ENCODE results near the gene PRDM16.

DNA sequence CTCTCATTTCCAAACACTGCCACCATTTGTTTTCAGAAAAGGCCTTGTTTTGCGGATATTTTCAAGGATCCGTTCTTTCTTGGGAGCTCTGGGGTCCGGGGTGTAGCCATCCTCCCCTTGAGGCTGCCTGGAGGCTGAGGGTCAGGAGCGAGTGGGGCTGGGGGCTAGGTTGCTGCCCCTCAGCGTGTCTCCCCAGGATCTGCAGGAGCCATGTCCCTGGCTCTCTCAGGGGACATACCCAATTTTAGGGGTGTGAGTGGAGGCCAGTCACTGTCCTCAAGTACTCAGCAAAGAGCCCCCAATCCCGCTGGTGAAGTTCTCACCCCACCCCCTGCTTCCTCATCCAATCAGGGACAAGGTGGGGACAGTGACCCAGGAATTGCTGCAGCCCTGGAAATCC lies 15.0 kb upstream of the PRDM16 start:
- TF ChIP-seq CTCF (IDR thresholded peaks at IDR 0.05 in 2 of 3, conservative IDR thresholded peaks at IDR 0.05 in 1 of 3; ENCODE audit: borderline replicate concordance in 1 of 3, insufficient read depth in 1 of 3, low read depth in 2 of 3, low read length in 2 of 3) (no peak), SIN3A (IDR thresholded peaks at IDR 0.05; ENCODE audit: low read depth) (no peak), MAX (IDR thresholded peaks at IDR 0.05) (no peak), SRF (IDR thresholded peaks at IDR 0.05; ENCODE audit: low read depth) (no peak), EZH2 (IDR thresholded peaks at IDR 0.05) (no peak), SP1 (IDR thresholded peaks at IDR 0.05; ENCODE audit: low read depth) (no peak), POLR2A (IDR thresholded peaks at IDR 0.05; ENCODE audit: borderline replicate concordance, extremely low read depth, insufficient read depth, insufficient read length) (no peak), POLR2AphosphoS5 (IDR thresholded peaks at IDR 0.05; ENCODE audit: low read depth, low read length) (no peak), EZH2phosphoT487 (IDR thresholded peaks at IDR 0.05; ENCODE audit: borderline replicate concordance) (no peak), CEBPB (IDR thresholded peaks at IDR 0.05; ENCODE audit: low read depth) (no peak)
- TF ChIP-seq, protein P1, sequence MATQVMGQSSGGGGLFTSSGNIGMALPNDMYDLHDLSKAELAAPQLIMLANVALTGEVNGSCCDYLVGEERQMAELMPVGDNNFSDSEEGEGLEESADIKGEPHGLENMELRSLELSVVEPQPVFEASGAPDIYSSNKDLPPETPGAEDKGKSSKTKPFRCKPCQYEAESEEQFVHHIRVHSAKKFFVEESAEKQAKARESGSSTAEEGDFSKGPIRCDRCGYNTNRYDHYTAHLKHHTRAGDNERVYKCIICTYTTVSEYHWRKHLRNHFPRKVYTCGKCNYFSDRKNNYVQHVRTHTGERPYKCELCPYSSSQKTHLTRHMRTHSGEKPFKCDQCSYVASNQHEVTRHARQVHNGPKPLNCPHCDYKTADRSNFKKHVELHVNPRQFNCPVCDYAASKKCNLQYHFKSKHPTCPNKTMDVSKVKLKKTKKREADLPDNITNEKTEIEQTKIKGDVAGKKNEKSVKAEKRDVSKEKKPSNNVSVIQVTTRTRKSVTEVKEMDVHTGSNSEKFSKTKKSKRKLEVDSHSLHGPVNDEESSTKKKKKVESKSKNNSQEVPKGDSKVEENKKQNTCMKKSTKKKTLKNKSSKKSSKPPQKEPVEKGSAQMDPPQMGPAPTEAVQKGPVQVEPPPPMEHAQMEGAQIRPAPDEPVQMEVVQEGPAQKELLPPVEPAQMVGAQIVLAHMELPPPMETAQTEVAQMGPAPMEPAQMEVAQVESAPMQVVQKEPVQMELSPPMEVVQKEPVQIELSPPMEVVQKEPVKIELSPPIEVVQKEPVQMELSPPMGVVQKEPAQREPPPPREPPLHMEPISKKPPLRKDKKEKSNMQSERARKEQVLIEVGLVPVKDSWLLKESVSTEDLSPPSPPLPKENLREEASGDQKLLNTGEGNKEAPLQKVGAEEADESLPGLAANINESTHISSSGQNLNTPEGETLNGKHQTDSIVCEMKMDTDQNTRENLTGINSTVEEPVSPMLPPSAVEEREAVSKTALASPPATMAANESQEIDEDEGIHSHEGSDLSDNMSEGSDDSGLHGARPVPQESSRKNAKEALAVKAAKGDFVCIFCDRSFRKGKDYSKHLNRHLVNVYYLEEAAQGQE (IDR thresholded peaks at IDR 0.05; ENCODE audit: low read depth) = no peak
